ENCODE data around the gene SHISA7.

DNA sequence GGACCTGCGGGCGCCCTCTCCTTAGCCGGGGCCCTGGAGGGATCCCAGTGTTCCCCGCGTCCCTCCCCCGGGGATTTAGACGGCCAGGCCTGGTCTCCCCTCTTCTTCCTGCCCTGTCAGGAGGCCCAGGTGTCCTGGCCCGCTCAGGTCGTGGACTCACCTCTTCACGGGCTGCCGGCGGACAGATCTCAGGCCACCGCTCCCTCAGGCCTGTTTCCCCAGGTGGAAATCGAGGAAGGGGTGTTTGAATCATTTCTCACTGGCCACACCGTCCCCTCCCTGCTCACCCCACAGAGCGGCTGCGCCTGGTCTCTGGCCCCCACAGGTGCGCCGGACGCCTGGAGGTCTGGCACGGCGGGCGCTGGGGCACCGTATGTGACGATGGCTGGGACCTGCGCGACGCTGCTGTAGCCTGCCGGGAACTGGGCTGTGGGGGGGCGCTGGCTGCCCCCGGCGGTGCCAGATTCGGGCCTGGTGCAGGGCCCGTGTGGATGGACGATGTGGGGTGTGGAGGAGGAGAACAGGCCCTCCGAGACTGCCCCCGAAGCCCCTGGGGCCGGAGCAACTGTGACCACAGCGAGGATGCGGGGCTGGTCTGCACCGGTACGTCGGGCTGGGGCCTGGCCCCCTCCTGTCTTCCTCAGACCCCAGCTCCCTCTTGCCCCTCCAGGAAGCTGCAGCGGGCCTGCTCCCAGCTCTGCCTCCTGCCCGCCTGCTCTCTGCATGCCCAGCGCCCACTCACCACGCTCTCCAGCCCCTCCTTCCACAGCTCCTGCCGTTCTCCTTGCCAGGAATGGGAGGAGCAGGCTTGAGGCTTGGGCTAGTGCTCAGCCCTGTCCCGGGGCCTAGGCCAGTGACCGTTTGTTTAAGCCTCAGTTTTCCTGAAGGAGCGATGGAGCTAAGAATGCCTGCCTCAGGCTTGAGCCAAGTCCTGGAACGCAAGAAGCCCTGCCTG lies 47.7 kb upstream of the SHISA7 start:
- TF ChIP-seq YY1 (IDR thresholded peaks at IDR 0.05; ENCODE audit: low read depth): no peak
- TF ChIP-seq, protein P1, sequence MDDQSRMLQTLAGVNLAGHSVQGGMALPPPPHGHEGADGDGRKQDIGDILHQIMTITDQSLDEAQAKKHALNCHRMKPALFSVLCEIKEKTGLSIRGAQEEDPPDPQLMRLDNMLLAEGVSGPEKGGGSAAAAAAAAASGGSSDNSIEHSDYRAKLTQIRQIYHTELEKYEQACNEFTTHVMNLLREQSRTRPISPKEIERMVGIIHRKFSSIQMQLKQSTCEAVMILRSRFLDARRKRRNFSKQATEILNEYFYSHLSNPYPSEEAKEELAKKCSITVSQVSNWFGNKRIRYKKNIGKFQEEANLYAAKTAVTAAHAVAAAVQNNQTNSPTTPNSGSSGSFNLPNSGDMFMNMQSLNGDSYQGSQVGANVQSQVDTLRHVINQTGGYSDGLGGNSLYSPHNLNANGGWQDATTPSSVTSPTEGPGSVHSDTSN (IDR thresholded peaks at IDR 0.05): no peak
- TF ChIP-seq SIN3A (IDR thresholded peaks at IDR 0.05; ENCODE audit: borderline replicate concordance, low read depth, low read length): no peak
- TF ChIP-seq, protein P2, sequence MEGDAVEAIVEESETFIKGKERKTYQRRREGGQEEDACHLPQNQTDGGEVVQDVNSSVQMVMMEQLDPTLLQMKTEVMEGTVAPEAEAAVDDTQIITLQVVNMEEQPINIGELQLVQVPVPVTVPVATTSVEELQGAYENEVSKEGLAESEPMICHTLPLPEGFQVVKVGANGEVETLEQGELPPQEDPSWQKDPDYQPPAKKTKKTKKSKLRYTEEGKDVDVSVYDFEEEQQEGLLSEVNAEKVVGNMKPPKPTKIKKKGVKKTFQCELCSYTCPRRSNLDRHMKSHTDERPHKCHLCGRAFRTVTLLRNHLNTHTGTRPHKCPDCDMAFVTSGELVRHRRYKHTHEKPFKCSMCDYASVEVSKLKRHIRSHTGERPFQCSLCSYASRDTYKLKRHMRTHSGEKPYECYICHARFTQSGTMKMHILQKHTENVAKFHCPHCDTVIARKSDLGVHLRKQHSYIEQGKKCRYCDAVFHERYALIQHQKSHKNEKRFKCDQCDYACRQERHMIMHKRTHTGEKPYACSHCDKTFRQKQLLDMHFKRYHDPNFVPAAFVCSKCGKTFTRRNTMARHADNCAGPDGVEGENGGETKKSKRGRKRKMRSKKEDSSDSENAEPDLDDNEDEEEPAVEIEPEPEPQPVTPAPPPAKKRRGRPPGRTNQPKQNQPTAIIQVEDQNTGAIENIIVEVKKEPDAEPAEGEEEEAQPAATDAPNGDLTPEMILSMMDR (IDR thresholded peaks at IDR 0.05): no peak
- no peak for TF ChIP-seq POLR2AphosphoS5 (IDR thresholded peaks at IDR 0.05; ENCODE audit: low read depth, low read length)
